WI38 (cell line): ENCODE measurements around the gene CST9L.

ENCODE experiments used
- H3K4me3 ChIP-seq: 2 replicates; pipeline ENCODE4 v1.5.1; 2011; ENCODE audit warnings: low read depth, mild to moderate bottlenecking, control low read depth, low read length
- TF ChIP-seq, protein P1 (sequence below): IDR thresholded peaks from 2 replicates; pipeline ENCODE4 v1.5.1; 2012; ENCODE audit warnings: low read depth, mild to moderate bottlenecking, control low read depth, low read length

The CST9L gene

DNA sequence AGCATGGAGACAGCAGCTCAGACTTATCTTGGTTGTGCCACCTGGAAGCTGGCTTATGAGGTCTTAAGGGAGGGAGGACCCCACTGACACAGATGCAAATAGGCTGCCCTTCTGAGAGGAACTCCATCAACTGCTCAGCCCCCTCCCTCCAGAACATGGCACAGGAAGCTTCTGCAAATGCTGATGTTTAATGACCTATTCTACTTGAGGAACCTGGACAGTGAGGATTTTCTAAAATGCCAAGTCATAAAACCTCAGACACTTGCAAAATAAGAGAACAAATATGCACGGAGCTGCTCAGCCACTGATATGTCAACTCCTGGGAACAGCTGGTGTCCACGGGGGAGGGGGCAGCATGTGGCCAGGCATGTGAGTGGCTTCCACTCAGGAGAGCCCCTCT, 34.0 kb upstream of the CST9L start:
- TF ChIP-seq, protein P1, sequence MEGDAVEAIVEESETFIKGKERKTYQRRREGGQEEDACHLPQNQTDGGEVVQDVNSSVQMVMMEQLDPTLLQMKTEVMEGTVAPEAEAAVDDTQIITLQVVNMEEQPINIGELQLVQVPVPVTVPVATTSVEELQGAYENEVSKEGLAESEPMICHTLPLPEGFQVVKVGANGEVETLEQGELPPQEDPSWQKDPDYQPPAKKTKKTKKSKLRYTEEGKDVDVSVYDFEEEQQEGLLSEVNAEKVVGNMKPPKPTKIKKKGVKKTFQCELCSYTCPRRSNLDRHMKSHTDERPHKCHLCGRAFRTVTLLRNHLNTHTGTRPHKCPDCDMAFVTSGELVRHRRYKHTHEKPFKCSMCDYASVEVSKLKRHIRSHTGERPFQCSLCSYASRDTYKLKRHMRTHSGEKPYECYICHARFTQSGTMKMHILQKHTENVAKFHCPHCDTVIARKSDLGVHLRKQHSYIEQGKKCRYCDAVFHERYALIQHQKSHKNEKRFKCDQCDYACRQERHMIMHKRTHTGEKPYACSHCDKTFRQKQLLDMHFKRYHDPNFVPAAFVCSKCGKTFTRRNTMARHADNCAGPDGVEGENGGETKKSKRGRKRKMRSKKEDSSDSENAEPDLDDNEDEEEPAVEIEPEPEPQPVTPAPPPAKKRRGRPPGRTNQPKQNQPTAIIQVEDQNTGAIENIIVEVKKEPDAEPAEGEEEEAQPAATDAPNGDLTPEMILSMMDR: no peak

GRCh38 chr20:23601715-23602114, 33.4 kb upstream of the CST9L start:
- TF ChIP-seq, protein P1: no peak
- H3K4me3 ChIP-seq: no peak overlapping the region

More for the DNA sequence above, 34.0 kb upstream of the CST9L start:
- H3K4me3 ChIP-seq: no peak overlapping the region

DNA sequence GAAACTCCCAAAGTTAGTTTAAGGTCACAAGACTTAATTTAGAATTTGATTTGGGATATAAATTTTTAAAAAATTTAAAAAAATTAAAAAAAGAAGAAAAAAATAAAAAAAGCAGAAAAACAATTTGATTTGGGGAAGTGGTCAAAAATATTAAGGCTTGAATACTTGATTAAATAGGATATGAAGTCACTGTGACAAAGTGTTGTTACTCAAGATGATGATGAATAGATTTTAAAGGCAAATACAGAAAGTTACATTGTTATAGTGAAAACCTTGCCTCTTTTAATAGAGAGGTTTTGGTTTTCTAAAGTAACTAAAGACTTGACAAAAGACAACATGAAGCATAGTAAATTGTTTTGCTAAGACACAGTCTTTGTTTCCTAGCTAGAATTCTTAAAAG, 30.2 kb upstream of the CST9L start:
- TF ChIP-seq, protein P1: no peak
- H3K4me3 ChIP-seq: no peak overlapping the region

DNA sequence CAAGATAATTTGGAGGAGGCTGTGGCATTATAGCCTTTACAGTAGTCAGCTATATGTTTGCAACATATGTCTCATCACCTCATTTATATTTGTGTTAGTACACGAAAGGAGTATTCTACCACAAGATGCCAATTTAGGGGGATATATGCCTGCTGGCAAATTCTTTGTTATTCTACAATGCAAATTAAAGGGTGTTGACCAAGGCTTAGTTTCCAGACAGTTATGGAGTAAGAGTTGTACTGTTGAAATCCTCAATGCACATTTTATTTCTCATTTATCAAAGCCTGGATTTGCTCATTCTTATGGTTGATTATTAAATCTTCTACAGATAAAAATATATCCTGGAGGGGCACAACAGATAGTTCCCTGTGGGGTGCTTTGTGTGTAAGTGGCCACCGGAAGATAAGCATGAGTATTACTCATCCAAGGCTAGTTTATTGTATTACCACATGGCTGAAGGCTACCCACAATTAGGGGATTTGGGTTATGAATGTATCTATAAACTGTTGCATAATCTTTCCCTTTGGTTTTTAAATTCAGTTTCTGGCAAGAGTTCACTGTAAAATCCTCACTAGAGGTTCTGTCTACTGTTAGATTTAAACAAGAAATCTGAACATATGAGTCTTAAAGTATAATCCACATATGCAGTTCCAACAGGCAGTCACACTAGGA, 28.4 kb upstream of the CST9L start:
- TF ChIP-seq, protein P1: no peak
- H3K4me3 ChIP-seq: no peak overlapping the region

DNA sequence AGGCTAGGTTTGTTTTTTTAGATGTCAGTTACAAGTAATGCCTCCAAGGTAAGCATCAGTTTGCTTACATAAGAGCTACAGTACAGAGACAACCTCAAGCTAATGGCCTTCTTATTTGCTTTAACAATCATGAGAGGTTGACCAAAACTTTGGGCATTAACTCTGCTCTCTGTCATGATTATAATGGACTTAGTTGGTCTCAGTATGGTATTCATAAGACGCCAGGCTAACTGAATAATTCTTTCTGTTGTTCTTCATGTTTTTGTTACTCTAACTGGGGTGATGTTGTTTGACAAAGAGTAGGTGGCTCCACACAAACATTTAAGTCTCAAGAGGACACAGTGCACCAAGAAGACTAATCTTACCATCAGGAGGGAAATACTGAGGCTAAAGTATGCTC, 27.7 kb upstream of the CST9L start:
- H3K4me3 ChIP-seq: no peak overlapping the region
- TF ChIP-seq, protein P1: no peak

DNA sequence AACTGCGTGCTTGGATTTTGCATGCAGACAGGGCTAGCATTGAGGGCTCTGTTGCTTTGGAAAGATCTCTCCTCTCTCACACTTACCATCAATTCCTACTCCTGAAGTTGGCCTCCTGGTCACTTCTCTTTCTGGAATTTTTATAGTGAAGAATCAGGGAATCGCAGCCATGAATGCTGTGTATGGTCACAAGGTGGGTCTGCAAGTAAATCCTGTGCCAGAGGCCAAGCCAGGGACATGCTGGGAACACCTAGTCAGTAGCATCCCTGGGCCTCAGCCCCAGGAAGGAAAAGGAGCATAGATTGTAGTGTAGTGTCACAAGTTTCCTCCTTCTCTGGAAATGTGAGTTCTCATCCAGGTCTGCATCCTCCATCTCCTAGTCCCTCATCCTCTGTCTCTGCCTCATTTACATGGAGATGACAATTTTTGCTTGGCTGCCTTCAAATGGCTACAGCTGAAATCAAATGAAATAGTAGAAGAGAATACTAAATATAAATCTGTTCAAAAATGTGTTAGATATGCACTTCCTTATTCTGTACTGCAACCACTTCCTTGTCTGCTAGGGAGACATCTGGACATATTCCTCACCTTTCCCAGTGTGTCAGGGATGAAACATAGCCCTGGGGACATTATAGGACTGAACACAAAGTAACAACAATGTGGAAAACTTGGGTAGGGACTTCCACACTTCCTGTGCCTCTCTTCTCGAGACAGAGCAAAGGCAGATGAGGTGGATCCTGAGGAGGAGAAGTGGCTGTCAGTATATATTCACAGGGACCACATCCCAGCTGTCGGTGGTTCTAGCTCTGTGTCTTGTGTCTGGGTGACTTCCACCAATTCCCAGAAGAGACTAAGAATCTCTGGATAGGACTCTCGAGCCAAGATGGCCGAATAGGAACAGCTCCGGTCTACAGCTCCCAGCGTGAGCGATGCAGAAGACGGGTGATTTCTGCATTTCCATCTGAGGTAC, 20.4 kb upstream of the CST9L start:
- H3K4me3 ChIP-seq: no peak overlapping the region
- TF ChIP-seq, protein P1: no peak

- TF ChIP-seq, protein P1: no peak
- H3K4me3 ChIP-seq: no peak overlapping the region
These were observed 19.3 kb upstream of the CST9L start for GRCh38 chr20:23587631-23588030.
